LNCAP (cell line): ENCODE data around the gene SLC16A5.

Source experiments
- TF ChIP-seq, protein P1 (sequence below): fragments of 450-650 bp; IDR thresholded peaks from 2 replicates; pipeline ENCODE4 v1.5.1; 2017; ENCODE audit warnings: mild to moderate bottlenecking

SLC16A5 gene

DNA sequence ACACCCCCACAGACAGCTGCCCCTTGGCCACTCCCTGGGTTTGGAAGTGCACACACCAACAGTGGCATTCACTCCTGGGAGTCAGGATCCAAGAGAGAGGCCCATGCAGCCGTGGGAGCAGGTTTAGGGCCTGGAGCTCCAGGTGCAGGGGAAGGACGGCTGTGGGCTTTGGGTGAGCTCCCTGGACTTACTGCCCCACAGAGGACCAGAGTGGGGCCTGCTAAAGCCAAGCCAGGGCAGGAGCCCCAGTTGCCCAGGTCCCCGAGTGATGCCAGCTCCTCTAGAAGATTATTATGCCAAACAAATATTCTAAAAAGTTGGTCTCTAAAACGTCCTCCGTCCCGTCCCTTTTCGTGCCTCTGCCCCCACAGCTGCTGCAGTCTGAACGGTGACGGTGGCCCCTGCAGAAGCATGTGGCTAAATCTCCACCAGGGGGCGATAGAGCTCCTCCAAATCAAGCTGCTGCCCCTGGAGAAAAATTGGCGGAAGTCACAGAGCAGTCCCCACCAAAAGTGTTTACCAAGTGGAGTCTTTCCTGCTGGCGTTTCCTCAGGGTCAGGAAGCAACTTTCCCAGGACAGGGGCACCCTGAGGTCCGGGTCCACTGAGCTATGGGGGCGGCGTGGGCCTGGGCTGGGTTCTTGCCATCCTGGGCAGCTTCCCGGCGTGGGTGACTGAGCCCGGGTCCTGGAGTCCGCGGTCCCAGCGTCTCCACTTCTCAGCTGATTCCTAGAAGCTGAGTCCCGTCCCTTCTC is 26.2 kb downstream of the SLC16A5 start:
- TF ChIP-seq, protein P1, sequence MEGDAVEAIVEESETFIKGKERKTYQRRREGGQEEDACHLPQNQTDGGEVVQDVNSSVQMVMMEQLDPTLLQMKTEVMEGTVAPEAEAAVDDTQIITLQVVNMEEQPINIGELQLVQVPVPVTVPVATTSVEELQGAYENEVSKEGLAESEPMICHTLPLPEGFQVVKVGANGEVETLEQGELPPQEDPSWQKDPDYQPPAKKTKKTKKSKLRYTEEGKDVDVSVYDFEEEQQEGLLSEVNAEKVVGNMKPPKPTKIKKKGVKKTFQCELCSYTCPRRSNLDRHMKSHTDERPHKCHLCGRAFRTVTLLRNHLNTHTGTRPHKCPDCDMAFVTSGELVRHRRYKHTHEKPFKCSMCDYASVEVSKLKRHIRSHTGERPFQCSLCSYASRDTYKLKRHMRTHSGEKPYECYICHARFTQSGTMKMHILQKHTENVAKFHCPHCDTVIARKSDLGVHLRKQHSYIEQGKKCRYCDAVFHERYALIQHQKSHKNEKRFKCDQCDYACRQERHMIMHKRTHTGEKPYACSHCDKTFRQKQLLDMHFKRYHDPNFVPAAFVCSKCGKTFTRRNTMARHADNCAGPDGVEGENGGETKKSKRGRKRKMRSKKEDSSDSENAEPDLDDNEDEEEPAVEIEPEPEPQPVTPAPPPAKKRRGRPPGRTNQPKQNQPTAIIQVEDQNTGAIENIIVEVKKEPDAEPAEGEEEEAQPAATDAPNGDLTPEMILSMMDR: peak; percentile 94

DNA sequence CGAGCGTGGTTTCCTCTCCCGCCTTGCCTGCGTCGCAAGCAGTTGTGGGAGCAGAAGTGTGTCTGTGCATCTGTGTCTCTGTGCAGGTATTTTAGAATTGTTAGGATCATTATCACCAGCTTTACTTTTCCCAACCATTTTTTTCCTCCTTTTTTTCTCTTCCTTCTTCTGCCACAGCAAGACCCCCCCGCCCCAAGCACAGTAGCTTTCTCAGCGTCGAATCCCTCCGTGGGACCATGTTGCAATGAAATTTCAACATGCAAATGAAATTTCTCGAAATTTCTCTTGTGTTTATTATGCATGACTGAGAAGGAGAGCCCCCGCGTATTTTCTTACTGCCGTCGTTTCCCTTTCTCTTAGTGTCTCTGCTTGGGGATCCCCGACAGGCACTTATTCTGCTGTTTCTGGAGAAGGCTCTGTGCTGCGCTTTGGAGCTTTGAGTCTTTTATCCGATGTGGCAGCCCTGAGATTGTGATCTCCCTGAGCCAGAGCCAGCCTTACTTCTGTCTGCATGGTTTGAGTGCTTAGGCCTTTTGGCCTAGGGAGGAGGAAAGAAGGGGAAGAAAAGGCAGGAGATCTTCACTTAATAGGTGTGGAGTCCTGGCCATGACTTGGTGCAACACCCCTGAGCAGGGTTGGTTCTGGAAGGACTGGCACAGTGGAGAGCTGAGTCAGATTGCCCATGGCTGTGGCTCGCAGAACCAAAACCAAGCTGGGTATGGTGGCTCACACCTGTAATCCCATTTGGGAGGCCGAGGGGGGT is 27.0 kb downstream of the SLC16A5 start:
- TF ChIP-seq, protein P1: no peak

DNA sequence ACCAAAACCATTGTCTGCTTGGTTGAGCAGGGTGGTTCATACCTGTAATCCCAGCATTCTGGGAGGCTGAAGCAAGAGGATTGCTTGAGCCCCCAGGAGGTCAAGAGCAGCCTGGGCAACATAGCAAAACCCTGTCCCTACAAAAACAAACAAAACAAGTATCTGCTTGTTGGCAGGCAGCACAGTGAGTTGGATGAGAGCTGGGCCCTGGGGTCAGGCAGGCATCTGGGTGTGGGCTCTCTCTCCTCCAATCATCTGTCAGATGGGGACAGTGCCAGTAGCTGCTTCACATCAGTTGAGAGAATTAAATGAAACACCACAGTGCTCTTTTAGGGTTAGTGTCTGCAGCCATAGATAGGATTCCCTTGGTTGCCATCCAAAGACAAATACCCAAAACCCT is 27.8 kb downstream of the SLC16A5 start:
- TF ChIP-seq, protein P1: no peak

DNA sequence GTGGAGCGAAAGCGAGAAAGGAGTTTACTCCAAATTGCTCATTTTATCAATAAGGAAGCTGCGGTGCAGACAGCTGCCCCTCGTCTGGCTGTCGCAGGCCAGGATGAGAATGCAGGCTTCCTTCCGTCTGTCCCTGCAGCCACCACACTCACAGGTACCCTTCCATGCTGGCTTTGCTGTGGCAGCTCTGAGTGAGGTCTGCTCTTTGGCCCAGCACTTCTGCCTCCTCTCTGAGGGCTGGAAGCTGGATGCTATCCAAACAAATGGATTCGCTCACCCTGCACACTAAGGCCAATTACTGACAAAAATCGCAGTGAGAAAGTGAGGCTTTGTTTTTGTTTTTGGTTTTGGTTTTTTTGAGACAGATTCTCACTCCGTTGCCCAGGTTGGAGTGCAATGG is 29.0 kb downstream of the SLC16A5 start:
- TF ChIP-seq, protein P1: no peak

DNA sequence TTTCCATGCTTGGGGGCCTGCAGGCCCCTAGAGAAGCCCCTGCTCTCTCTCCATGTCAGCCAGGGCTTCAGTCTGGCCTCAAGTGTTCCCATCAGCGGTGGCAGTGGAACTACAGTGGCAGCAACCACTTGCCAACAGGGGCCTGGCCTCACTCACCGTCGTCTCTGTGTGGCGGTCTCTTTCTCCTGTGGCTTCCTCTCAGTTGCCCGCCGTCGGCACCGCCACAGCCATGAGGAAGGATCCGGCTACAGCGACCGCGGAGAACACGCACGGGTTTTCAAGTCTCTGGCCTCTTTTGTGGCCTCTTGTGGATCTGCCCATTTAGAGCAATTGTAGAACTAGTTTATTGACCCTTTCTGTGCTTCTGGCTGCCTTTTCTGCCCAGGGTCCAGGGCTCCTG is 30.6 kb downstream of the SLC16A5 start:
- TF ChIP-seq, protein P1: no peak

DNA sequence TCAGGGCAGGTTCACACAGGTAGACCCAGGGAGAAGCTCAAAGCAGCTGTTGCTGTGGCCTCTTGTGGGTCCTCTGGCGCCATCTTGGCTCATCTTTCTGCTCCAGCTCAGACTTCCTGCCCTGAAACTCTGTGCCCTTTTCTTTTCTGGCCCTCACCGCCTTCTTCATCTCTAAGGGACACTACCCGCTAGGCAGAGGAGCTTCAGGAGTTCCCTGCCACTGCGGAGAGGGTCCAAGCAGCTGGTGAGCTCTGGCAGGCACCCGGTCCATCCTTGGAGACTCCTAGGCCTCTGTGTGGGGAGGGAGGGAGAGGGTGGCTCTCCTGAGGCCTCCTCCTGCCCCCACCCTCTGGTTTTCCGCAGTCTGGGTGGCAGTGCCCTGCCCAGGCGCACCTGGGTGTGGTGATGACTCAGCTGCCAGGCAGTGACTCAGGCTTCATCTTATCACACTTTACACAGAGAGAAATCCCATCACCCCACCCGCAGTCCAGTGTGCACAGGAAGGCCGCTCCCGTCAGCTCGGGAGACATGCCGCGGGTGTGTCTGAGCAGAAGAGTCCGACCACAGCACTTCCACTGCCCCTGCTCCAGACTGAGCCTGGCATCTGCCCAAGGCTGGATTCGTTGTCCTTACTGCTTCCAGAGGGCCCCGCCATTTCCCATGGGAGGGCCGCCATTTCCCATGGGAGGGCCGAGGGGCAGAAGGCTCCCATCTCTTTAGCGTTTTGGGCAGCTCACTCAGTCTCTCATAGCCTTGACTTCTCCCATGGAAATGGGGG is 36.5 kb downstream of the SLC16A5 start:
- TF ChIP-seq, protein P1: no peak

DNA sequence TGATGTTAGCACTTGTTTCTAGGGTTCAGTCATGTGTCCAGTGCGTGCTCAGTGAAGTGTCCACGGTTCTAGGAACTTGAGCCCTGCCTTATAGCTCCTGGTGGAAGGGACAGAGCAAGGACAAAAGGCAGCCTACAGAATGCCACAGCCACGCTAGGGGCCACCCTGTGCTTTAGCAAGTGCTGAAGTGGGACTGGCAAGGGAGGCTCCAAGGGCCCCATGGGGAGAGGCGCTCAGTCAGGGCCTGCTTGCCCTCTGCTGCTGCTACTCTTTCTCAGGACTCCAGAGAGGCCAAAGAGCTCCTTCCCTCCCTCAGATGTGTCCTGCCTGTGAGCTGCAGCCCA is 37.0 kb downstream of the SLC16A5 start:
- TF ChIP-seq, protein P1: no peak
